GM12878 (cell line): ENCODE data around the gene CIAPIN1. TPM values are rescaled to one million over a fixed set of nuclear protein-coding genes. Genes with fewer than 3 reads are reported as not detected.

Experiments used
- CEBPB ChIP-seq, 2 experiments: fragments of 150-350 bp in 1 of 2; IDR thresholded peaks; 2 replicates each; pipeline ENCODE4 v1.6.1; 2012 to 2014; ENCODE audit warnings: low read depth in 2 of 2, low read length in 2 of 2, borderline replicate concordance in 1 of 2, inconsistent platforms in 1 of 2
- EP300 ChIP-seq, 2 experiments: fragments of 150-350 bp in 1 of 2; IDR thresholded peaks; 2 replicates each; pipeline ENCODE4 v1.6.1; 2011 to 2012; ENCODE audit warnings: low read depth in 2 of 2, low read length in 2 of 2, borderline replicate concordance in 1 of 2, improper control_type of control experiment in 1 of 2, inconsistent platforms in 1 of 2; ENCODE audit not compliant: control insufficient read depth in 1 of 2
- FOXM1 ChIP-seq: IDR thresholded peaks from 2 replicates; pipeline ENCODE4 v1.6.1; 2012; ENCODE audit warnings: low read depth, mild to moderate bottlenecking, inconsistent platforms, low read length, moderate library complexity
- KAT2A ChIP-seq: conservative IDR thresholded peaks from 2 replicates; pipeline ENCODE4 v1.6.1; 2011; ENCODE audit warnings: low read depth, low read length; ENCODE audit not compliant: control insufficient read depth
- MYB ChIP-seq: fragments of 150-350 bp; IDR thresholded peaks from 2 replicates; pipeline ENCODE4 v1.6.1; 2014; ENCODE audit warnings: mild to moderate bottlenecking, low read depth, low read length, borderline replicate concordance
- MYC ChIP-seq: IDR thresholded peaks from 2 replicates; pipeline ENCODE4 v1.6.1; 2011; ENCODE audit warnings: mild to moderate bottlenecking, low read length, moderate library complexity, inconsistent platforms; ENCODE audit not compliant: insufficient read depth, insufficient replicate concordance, insufficient read length, severe bottlenecking
- RAD21 ChIP-seq: IDR thresholded peaks from 2 replicates; pipeline ENCODE4 v1.6.1; 2011; ENCODE audit warnings: mild to moderate bottlenecking, low read depth, low read length, moderate library complexity; ENCODE audit not compliant: insufficient read depth
- RB1 ChIP-seq: fragments of 450-650 bp; formaldehyde crosslinking; IDR thresholded peaks from 2 replicates; pipeline ENCODE4 v1.6.1; 2017; ENCODE audit warnings: mild to moderate bottlenecking, borderline replicate concordance
- RBBP5 ChIP-seq: fragments of 200-600 bp; sonication (generic); conservative IDR thresholded peaks from 2 replicates; pipeline ENCODE4 v1.6.1; 2016
- SMC3 ChIP-seq: IDR thresholded peaks from 2 replicates; pipeline ENCODE4 v1.6.1; 2011; ENCODE audit warnings: low read length, improper control_type of control experiment, borderline replicate concordance
- TCF12 ChIP-seq: IDR thresholded peaks from 2 replicates; pipeline ENCODE4 v1.6.1; 2011; ENCODE audit warnings: low read depth, mild to moderate bottlenecking, low read length
- ZNF622 ChIP-seq: fragments of 450-650 bp; IDR thresholded peaks from 2 replicates; pipeline ENCODE4 v1.6.1; 2017; ENCODE audit warnings: mild to moderate bottlenecking, inconsistent platforms
- ZZZ3 ChIP-seq: IDR thresholded peaks from 2 replicates; pipeline ENCODE4 v1.6.1; 2011; ENCODE audit warnings: low read depth; ENCODE audit not compliant: control insufficient read depth, insufficient read length
- polyA plus RNA-seq, 11 experiments: library from polyadenylated mRNA; depleted of rRNA in 4 of 11; unstranded in 6 of 11; stranded (reverse) in 5 of 11; fragments of >200 nt; fragmentation: Nextera tagmentation in 4 of 11; fragmentation: Illumina TruSeq in 1 of 11; extraction: Ambion mirVana in 4 of 11; extraction: Trizol in 1 of 11; gene quantifications; 1 replicate in 1 of 11; 2 replicates in 10 of 11; pipeline versions ENCODE4 v1.2.1 to v1.2.3, GENCODE V29; 2011 to 2016; ENCODE audit warnings: inconsistent platforms in 2 of 11, missing spikeins in 2 of 11, low read depth in 1 of 11
- total RNA-seq, 4 experiments: library from RNA; depleted of rRNA in 3 of 4; stranded (reverse); fragments of >200 nt in 3 of 4; fragmentation: Illumina TruSeq in 1 of 4; extraction: Trizol in 1 of 4; gene quantifications; 2 replicates each; pipeline versions ENCODE4 v1.2.1 to v1.2.3, GENCODE V29; 2013 to 2021
- TF ChIP-seq, protein P1 (sequence below): IDR thresholded peaks from 2 replicates; pipeline ENCODE4 v1.6.1; 2012; ENCODE audit warnings: mild to moderate bottlenecking, low read depth, low read length
- TF ChIP-seq, protein P2 (sequence below): fragments of 150-350 bp; IDR thresholded peaks from 2 replicates; pipeline ENCODE4 v1.6.1; 2016; ENCODE audit warnings: low read depth, low read length
- TF ChIP-seq, protein P3 (sequence below): IDR thresholded peaks from 2 replicates; pipeline ENCODE4 v1.6.1; 2012; ENCODE audit warnings: improper control_type of control experiment, low read depth, low read length; ENCODE audit not compliant: insufficient replicate concordance

Gene CIAPIN1
- total and polyA plus RNA-seq, 10 of the 15 experiments (the other 5 are each of a cell fraction or from before 2014, with no cell fraction given) = 46.2 to 150 (median 54.3) TPM

DNA sequence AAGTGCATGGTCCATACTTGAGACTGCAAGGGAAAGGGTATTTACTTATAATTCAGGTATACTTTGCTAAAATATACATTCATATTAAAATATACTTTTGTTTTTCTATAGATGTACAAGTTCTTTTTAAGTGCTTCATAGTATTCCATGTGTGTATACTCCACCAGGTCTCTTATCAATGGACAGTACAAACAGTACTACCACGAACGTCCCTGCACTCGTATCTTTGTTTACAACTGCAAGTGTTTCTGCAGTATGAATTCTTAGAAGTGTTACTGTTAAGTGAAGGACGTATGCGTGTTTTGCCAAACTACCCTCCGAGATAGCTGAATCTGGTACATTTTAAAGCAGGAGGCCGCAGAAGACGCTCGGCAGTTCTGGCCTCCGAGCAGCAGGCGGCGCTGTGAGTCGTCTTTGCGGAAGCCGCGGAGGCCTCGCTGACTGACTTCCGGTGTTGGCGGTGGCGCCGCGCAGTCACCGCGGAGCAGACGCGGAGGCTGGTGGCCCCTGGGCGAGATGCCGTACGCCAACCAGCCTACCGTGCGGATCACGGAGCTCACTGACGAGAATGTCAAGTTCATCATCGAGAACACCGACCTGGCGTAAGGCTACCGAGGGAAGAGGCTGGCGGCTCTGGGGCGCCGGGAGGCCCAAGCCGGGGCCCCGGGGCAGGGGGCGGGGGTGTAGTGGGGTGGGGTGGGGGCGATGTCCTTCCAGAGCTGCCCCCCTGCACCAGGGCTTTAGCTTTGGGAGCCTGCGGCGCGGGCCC lies 15.2 kb upstream of the CIAPIN1 start, which contains the start of gene POLR2C (continued):
- TF ChIP-seq, protein P1, sequence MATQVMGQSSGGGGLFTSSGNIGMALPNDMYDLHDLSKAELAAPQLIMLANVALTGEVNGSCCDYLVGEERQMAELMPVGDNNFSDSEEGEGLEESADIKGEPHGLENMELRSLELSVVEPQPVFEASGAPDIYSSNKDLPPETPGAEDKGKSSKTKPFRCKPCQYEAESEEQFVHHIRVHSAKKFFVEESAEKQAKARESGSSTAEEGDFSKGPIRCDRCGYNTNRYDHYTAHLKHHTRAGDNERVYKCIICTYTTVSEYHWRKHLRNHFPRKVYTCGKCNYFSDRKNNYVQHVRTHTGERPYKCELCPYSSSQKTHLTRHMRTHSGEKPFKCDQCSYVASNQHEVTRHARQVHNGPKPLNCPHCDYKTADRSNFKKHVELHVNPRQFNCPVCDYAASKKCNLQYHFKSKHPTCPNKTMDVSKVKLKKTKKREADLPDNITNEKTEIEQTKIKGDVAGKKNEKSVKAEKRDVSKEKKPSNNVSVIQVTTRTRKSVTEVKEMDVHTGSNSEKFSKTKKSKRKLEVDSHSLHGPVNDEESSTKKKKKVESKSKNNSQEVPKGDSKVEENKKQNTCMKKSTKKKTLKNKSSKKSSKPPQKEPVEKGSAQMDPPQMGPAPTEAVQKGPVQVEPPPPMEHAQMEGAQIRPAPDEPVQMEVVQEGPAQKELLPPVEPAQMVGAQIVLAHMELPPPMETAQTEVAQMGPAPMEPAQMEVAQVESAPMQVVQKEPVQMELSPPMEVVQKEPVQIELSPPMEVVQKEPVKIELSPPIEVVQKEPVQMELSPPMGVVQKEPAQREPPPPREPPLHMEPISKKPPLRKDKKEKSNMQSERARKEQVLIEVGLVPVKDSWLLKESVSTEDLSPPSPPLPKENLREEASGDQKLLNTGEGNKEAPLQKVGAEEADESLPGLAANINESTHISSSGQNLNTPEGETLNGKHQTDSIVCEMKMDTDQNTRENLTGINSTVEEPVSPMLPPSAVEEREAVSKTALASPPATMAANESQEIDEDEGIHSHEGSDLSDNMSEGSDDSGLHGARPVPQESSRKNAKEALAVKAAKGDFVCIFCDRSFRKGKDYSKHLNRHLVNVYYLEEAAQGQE = 0 out of 2 replicates have a peak, but pooled peaks have one; percentile 28
- TF ChIP-seq FOXM1 (no peak), ZZZ3 (no peak), RAD21 (peak; percentile 36), ZNF622 (no peak), MYB (no peak), SMC3 (peak; percentile 23; the same call in 1 of the 2 replicates), KAT2A (no peak), EP300 (IDR thresholded peaks at IDR 0.05; ENCODE audit: borderline replicate concordance in 1 of 2, control insufficient read depth in 1 of 2, low read depth in 2 of 2, low read length in 2 of 2) (no peak), TCF12 (peak; percentile 73; the same call in 1 of the 2 replicates), MYC (no peak), RB1 (peak; percentile 59; the same call in 1 of the 2 replicates), RBBP5 (no peak), CEBPB (IDR thresholded peaks at IDR 0.05; ENCODE audit: borderline replicate concordance in 1 of 2, low read depth in 2 of 2, low read length in 2 of 2) (no peak)
- TF ChIP-seq, protein P2, sequence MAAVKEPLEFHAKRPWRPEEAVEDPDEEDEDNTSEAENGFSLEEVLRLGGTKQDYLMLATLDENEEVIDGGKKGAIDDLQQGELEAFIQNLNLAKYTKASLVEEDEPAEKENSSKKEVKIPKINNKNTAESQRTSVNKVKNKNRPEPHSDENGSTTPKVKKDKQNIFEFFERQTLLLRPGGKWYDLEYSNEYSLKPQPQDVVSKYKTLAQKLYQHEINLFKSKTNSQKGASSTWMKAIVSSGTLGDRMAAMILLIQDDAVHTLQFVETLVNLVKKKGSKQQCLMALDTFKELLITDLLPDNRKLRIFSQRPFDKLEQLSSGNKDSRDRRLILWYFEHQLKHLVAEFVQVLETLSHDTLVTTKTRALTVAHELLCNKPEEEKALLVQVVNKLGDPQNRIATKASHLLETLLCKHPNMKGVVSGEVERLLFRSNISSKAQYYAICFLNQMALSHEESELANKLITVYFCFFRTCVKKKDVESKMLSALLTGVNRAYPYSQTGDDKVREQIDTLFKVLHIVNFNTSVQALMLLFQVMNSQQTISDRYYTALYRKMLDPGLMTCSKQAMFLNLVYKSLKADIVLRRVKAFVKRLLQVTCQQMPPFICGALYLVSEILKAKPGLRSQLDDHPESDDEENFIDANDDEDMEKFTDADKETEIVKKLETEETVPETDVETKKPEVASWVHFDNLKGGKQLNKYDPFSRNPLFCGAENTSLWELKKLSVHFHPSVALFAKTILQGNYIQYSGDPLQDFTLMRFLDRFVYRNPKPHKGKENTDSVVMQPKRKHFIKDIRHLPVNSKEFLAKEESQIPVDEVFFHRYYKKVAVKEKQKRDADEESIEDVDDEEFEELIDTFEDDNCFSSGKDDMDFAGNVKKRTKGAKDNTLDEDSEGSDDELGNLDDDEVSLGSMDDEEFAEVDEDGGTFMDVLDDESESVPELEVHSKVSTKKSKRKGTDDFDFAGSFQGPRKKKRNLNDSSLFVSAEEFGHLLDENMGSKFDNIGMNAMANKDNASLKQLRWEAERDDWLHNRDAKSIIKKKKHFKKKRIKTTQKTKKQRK = no peak
- TF ChIP-seq, protein P3, sequence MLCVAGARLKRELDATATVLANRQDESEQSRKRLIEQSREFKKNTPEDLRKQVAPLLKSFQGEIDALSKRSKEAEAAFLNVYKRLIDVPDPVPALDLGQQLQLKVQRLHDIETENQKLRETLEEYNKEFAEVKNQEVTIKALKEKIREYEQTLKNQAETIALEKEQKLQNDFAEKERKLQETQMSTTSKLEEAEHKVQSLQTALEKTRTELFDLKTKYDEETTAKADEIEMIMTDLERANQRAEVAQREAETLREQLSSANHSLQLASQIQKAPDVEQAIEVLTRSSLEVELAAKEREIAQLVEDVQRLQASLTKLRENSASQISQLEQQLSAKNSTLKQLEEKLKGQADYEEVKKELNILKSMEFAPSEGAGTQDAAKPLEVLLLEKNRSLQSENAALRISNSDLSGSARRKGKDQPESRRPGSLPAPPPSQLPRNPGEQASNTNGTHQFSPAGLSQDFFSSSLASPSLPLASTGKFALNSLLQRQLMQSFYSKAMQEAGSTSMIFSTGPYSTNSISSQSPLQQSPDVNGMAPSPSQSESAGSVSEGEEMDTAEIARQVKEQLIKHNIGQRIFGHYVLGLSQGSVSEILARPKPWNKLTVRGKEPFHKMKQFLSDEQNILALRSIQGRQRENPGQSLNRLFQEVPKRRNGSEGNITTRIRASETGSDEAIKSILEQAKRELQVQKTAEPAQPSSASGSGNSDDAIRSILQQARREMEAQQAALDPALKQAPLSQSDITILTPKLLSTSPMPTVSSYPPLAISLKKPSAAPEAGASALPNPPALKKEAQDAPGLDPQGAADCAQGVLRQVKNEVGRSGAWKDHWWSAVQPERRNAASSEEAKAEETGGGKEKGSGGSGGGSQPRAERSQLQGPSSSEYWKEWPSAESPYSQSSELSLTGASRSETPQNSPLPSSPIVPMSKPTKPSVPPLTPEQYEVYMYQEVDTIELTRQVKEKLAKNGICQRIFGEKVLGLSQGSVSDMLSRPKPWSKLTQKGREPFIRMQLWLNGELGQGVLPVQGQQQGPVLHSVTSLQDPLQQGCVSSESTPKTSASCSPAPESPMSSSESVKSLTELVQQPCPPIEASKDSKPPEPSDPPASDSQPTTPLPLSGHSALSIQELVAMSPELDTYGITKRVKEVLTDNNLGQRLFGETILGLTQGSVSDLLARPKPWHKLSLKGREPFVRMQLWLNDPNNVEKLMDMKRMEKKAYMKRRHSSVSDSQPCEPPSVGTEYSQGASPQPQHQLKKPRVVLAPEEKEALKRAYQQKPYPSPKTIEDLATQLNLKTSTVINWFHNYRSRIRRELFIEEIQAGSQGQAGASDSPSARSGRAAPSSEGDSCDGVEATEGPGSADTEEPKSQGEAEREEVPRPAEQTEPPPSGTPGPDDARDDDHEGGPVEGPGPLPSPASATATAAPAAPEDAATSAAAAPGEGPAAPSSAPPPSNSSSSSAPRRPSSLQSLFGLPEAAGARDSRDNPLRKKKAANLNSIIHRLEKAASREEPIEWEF = no peak
